ENCODE data around the gene ZNF394. TPM values are rescaled to one million over a fixed set of nuclear protein-coding genes. Genes with fewer than 3 reads are reported as not detected.

ZNF394 gene
- polyA plus RNA-seq, 3 donors: 13.8 to 20.3 (median 14.3) TPM

GRCh38 chr7:99459087-99459486, 41.0 kb downstream of the ZNF394 start:
- no peak for DNase-seq (ENCODE audit: extremely low read depth in 1 of 11, low read depth in 9 of 11, low spot score in 4 of 11)

GRCh38 chr7:99457650-99458493, 42.2 kb downstream of the ZNF394 start:
- no peak for DNase-seq (ENCODE audit: extremely low read depth in 1 of 11, low read depth in 9 of 11, low spot score in 4 of 11)

- DNase-seq (ENCODE audit: extremely low read depth in 1 of 11, low read depth in 9 of 11, low spot score in 4 of 11): no peak
These were observed 42.9 kb downstream of the ZNF394 start for GRCh38 chr7:99457050-99457649.

- no peak for DNase-seq (ENCODE audit: extremely low read depth in 1 of 11, low read depth in 9 of 11, low spot score in 4 of 11)
These were observed 43.8 kb downstream of the ZNF394 start for GRCh38 chr7:99456288-99456687.

- no peak for DNase-seq (ENCODE audit: extremely low read depth in 1 of 11, low read depth in 9 of 11, low spot score in 4 of 11)
These were observed 44.2 kb downstream of the ZNF394 start for GRCh38 chr7:99455874-99456273.

GRCh38 chr7:99453105-99453504, 47.0 kb downstream of the ZNF394 start:
- DNase-seq (ENCODE audit: extremely low read depth in 1 of 11, low read depth in 9 of 11, low spot score in 4 of 11): no peak

- DNase-seq (ENCODE audit: extremely low read depth in 1 of 11, low read depth in 9 of 11, low spot score in 4 of 11): no peak
These were observed 47.5 kb downstream of the ZNF394 start for GRCh38 chr7:99452541-99452940.

- DNase-seq (ENCODE audit: extremely low read depth in 1 of 11, low read depth in 9 of 11, low spot score in 4 of 11): no peak
These were observed 48.1 kb downstream of the ZNF394 start for GRCh38 chr7:99451936-99452335.

GRCh38 chr7:99449326-99449725, 50.8 kb downstream of the ZNF394 start:
- no peak for DNase-seq (ENCODE audit: extremely low read depth in 1 of 11, low read depth in 9 of 11, low spot score in 4 of 11)

- DNase-seq (ENCODE audit: extremely low read depth in 1 of 11, low read depth in 9 of 11, low spot score in 4 of 11): no peak
These were observed 51.2 kb downstream of the ZNF394 start for GRCh38 chr7:99448855-99449254.

GRCh38 chr7:99447943-99448342, 52.1 kb downstream of the ZNF394 start:
- no peak for DNase-seq (ENCODE audit: extremely low read depth in 1 of 11, low read depth in 9 of 11, low spot score in 4 of 11)

- no peak for DNase-seq (ENCODE audit: extremely low read depth in 1 of 11, low read depth in 9 of 11, low spot score in 4 of 11)
These were observed 54.0 kb downstream of the ZNF394 start for GRCh38 chr7:99446096-99446495.

Other genes starting within 250 kb of the ZNF394 start
- gene MYH16, start 227.4 kb downstream of the ZNF394 start, polyA plus RNA-seq (ENCODE audit: insufficient read length in 3 of 3): under 1 TPM in 2 of 3 donors, not detected in 1; 0.01 to 0.17 TPM
- 100 to 1,000 TPM; 101 to 114 (median 109) TPM for gene ARPC1A, start 174.4 kb downstream of the ZNF394 start, polyA plus RNA-seq (ENCODE audit: insufficient read length in 3 of 3)
- 10 to 100 TPM; 24.2 to 44.8 (median 35.4) TPM for gene ARPC1B, start 125.6 kb downstream of the ZNF394 start, polyA plus RNA-seq (ENCODE audit: insufficient read length in 3 of 3)
- gene PDAP1, start 91.7 kb downstream of the ZNF394 start, polyA plus RNA-seq (ENCODE audit: insufficient read length in 3 of 3): 100 to 1,000 TPM; 137 to 171 (median 142) TPM
- 100 to 1,000 TPM; 105 to 111 (median 106) TPM for gene BUD31, start 91.3 kb downstream of the ZNF394 start, polyA plus RNA-seq (ENCODE audit: insufficient read length in 3 of 3)
- gene PTCD1, start 61.5 kb downstream of the ZNF394 start, polyA plus RNA-seq (ENCODE audit: insufficient read length in 3 of 3): 1 to 10 TPM; 5.0 to 5.8 (median 5.6) TPM
- 10 to 100 TPM; 32.8 to 40.2 (median 37.6) TPM for gene CPSF4, start 61.3 kb downstream of the ZNF394 start, polyA plus RNA-seq (ENCODE audit: insufficient read length in 3 of 3)
- 100 to 1,000 TPM; 376 to 480 (median 463) TPM for gene ATP5MF, start 34.1 kb downstream of the ZNF394 start, polyA plus RNA-seq (ENCODE audit: insufficient read length in 3 of 3)
- 10 to 100 TPM; 23.5 to 64.6 (median 30.6) TPM for gene ZNF789, start 27.4 kb downstream of the ZNF394 start, polyA plus RNA-seq (ENCODE audit: insufficient read length in 3 of 3)
- 10 to 100 TPM; 15.3 to 18.3 (median 15.7) TPM for gene ZKSCAN5, start 4.4 kb upstream of the ZNF394 start, polyA plus RNA-seq (ENCODE audit: insufficient read length in 3 of 3)
- 10 to 100 TPM; 14.5 to 17.6 (median 15.7) TPM for gene FAM200A, start 51.8 kb upstream of the ZNF394 start, polyA plus RNA-seq (ENCODE audit: insufficient read length in 3 of 3)
- 100 to 1,000 TPM in 1 of 3 donors, 10 to 100 TPM in 2; 69.9 to 106 (median 82.0) TPM for gene ZNF655, start 58.4 kb upstream of the ZNF394 start, polyA plus RNA-seq (ENCODE audit: insufficient read length in 3 of 3)
- gene TMEM225B, start 98.0 kb upstream of the ZNF394 start, polyA plus RNA-seq (ENCODE audit: insufficient read length in 3 of 3): 1 to 10 TPM; 1.5 to 2.7 (median 2.0) TPM
- 10 to 100 TPM; 18.5 to 21.0 (median 19.5) TPM for gene ZSCAN25, start 116.7 kb upstream of the ZNF394 start, polyA plus RNA-seq (ENCODE audit: insufficient read length in 3 of 3)
- gene CYP3A5, start 179.7 kb upstream of the ZNF394 start, polyA plus RNA-seq (ENCODE audit: insufficient read length in 3 of 3): 1 to 10 TPM; 1.6 to 2.5 (median 2.1) TPM
- 1 to 10 TPM in 1 of 3 donors, under 1 TPM in 2; 0.30 to 1.4 (median 0.91) TPM for gene CYP3A7, start 234.9 kb upstream of the ZNF394 start, polyA plus RNA-seq (ENCODE audit: insufficient read length in 3 of 3)